Skin of body (tissue), 2 donors: ENCODE results near the gene SOHLH2. TPM values are rescaled to one million over a fixed set of nuclear protein-coding genes. Genes with fewer than 3 reads are reported as not detected.

Experiments used
- DNase-seq: peaks from one replicate; lab custom pipeline; 2025; lab: John Stamatoyannopoulos, UW
- total RNA-seq: library from RNA; depleted of rRNA; stranded (reverse); fragments of >200 nt; gene quantifications from one replicate; pipeline ENCODE4 v1.2.3, GENCODE V29; 2014

Gene SOHLH2
- total RNA-seq, 1 donor from 2014 or later: not detected

GRCh38 chr13:36132376-36132775 is 82.0 kb downstream of the SOHLH2 start:
- peak; percentile 64 for DNase-seq

GRCh38 chr13:36131931-36132297 is 82.4 kb downstream of the SOHLH2 start:
- peak; percentile 85 for DNase-seq

GRCh38 chr13:36131222-36131930 is 83.0 kb downstream of the SOHLH2 start, which contains the start of gene DCLK1:
Gene DCLK1 (minus strand): TSS chr13:36131382.
- peak; percentile 85 for DNase-seq

GRCh38 chr13:36130552-36131221 is 83.7 kb downstream of the SOHLH2 start:
- no peak for DNase-seq

- DNase-seq: no peak
Observed at GRCh38 chr13:36130193-36130551, 84.2 kb downstream of the SOHLH2 start.

GRCh38 chr13:36129539-36129938 is 84.8 kb downstream of the SOHLH2 start:
- DNase-seq: no peak

GRCh38 chr13:36126491-36126890 is 87.9 kb downstream of the SOHLH2 start:
- peak; percentile 21 for DNase-seq

- DNase-seq: no peak
Observed at GRCh38 chr13:36125841-36126240, 88.5 kb downstream of the SOHLH2 start.

GRCh38 chr13:36124236-36124822 is 90.0 kb downstream of the SOHLH2 start:
- DNase-seq: peak; percentile 26

Other genes with a start within 250 kb of the SOHLH2 start
- 82.5 TPM for gene DCLK1, start 83.2 kb downstream of the SOHLH2 start, total RNA-seq
- gene CCDC169, start 83.3 kb upstream of the SOHLH2 start, total RNA-seq: 1.6 TPM
- 64.0 TPM for gene SPART, start 131.8 kb upstream of the SOHLH2 start, total RNA-seq
- 0.59 TPM for gene CCNA1, start 217.9 kb upstream of the SOHLH2 start, total RNA-seq